Measurements from ENCODE around the gene SLC15A1.

DNA sequence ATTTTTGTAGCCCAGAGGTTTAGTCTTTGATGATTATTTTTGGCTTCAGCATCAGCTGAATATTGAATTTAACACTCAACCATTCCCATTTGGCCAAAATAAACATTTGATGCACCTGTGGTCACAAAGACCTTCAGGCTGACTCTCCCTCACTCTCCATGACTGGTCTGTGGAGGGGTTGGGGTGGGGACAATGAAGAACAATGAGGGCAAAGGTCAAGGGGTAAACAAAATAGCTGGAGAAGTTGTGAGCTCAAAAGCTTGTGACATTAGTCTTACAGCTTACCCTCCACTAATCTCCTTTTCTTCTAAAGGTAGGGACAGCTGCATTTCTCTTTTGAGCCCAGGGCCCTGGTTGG lies 86.9 kb downstream of the SLC15A1 start:
- TF ChIP-seq, protein P1, sequence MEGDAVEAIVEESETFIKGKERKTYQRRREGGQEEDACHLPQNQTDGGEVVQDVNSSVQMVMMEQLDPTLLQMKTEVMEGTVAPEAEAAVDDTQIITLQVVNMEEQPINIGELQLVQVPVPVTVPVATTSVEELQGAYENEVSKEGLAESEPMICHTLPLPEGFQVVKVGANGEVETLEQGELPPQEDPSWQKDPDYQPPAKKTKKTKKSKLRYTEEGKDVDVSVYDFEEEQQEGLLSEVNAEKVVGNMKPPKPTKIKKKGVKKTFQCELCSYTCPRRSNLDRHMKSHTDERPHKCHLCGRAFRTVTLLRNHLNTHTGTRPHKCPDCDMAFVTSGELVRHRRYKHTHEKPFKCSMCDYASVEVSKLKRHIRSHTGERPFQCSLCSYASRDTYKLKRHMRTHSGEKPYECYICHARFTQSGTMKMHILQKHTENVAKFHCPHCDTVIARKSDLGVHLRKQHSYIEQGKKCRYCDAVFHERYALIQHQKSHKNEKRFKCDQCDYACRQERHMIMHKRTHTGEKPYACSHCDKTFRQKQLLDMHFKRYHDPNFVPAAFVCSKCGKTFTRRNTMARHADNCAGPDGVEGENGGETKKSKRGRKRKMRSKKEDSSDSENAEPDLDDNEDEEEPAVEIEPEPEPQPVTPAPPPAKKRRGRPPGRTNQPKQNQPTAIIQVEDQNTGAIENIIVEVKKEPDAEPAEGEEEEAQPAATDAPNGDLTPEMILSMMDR (IDR thresholded peaks at IDR 0.05) = no peak
- TF ChIP-seq POLR2A (IDR thresholded peaks at IDR 0.05) = no peak
